ENCODE data around the gene MESD.
A peak's percentile ranks its signal among the peaks of the same experiment; 100 is the strongest.

MESD gene

DNA sequence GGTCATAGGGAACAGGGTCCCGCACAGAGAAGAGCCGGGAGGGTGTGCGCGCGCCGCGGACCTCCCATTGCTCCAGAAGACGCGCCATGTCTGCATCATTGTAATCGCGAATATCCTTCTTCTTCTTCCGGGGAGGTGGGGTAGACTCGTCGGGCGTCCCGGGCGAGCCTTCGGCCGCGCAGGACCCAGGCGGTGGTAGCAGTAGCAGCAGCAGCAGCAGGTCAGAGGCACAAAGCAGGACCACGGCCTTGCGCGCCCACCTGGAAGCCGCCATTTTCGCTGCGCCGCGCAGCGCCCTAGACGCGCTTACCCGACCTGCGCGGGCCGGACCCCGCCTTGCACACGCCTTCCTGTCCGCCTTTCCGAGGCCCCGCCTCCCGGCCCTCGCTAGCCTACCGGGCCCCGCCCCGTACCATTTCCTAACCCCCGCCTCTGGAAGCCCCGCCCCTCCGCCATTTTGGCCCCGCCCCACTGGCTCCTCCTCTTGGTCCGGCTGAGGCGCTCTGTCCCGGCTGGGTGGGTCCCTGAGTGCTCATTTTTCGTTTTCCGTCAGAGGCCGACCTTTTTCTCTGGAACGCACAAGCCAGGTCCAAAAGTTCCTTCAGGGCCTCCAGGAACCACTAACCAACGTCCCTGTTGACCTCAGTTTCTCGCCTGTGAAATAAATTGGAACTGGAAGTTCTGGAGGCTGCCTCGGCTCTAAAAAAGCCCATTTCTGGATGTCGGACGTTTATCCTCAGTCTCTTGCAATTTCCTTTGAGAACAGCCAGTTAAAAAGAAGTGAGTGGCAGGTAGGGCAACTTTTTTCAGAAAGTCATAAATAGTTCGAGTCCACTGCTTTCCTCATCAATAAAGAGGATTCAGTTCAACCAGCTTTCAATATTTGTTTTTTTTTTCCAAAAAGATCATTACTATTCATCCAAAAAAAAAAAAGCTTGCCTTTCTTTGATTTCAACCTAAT is at the start of gene MESD:
Gene MESD, minus strand, starts transcription at position 302 of the 961 bp plus-strand sequence. Its CDS starts 28 bp downstream, at position 274.
- H3K4me3 Mint-ChIP-seq: peak within 1 kb of the TSS; percentile 98
- H3K27ac Mint-ChIP-seq: peak within 1 kb of the TSS; percentile 98
- peaks cover 59% of the 10 kb centered on the region for H3K4me1 Mint-ChIP-seq (ENCODE audit: low read depth)
- H3K27me3 Mint-ChIP-seq: no peaks in the 10 kb centered on the region
- no peaks in the 10 kb centered on the region for H3K9me3 Mint-ChIP-seq
- peaks cover 38% of the 10 kb centered on the region for H3K36me3 Mint-ChIP-seq (ENCODE audit: low read depth)
- DNase-seq: peak; percentile 99

DNA sequence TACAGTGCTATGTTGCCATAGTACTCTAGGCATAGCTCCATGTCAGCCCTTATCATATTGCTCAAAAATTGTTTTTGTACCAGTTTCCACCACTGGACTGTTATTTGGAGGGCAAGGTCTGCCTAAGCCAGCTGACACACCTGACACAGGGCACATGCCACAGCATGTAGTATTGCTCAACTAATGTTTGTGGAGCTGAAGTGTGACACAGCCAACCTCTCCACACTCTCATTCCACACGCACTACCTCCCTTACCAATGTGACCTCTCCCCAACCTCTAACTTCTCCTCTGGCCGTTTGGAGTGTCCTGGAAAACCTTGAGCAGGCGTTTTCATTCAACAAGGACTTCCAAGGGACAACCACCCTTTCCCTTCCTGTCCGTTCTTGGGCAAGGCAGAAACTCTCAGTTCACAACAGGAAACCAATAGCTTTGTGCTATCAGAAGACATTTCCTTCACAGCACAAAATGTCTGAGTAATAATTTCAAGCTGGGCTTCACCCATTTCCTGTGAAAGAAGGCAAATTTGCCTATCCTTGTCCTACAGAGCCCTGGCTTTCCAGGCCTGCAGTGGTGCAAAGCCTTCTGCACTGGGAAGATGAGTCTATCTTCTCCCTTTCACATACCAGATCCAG is 49.5 kb upstream of the MESD start:
- no peak for DNase-seq
- H3K4me3 Mint-ChIP-seq: no peak overlapping the region
- no peaks in the 10 kb centered on the region for H3K36me3 Mint-ChIP-seq (ENCODE audit: low read depth)
- H3K4me1 Mint-ChIP-seq (ENCODE audit: low read depth): peaks cover 9% of the 10 kb centered on the region
- H3K27ac Mint-ChIP-seq: peak overlapping the region; percentile 72
- no peaks in the 10 kb centered on the region for H3K27me3 Mint-ChIP-seq
- H3K9me3 Mint-ChIP-seq: no peaks in the 10 kb centered on the region

DNA sequence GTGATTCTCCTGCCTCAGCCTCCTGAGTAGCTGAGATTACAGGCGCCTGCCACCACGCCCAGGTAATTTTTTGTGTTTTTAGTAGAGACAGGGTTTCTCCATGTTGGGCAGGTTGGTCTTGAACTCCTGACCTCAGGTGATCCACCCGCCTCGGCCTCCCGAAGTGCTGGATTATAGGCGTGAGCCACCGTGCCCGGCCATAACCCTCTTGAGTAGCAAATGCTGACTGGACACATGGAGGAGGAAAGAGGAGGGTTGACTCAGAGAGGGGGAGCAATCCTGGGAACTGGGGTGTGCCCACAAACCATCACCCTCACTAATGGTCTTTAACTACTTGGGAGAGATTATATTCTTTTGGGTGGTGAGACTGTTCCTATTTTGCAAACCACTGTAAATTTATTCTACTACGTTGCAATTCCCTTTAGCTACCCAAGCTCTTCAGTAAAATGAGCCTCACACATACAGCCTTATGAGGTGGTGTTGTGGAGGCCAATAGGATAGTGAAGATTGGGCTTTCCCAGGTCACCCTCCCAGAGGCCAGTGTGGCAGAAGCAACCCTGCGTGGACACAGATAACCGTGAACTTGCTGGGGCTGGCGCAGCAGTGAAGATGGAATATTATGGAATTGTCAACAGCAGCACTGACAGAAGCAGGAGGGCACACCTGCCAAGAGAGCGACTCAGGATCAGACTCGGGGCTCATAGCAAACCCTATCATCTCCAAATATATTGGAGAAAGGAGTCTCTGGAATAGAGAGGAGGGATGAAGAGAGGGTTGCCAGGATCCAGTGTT is 48.5 kb upstream of the MESD start:
- DNase-seq: no peak
- Mint-ChIP-seq H3K4me3 (no peak overlapping the region), H3K4me1 (ENCODE audit: low read depth) (peaks cover 9% of the 10 kb centered on the region), H3K9me3 (no peaks in the 10 kb centered on the region), H3K27ac (no peak overlapping the region), H3K27me3 (no peaks in the 10 kb centered on the region), H3K36me3 (ENCODE audit: low read depth) (no peaks in the 10 kb centered on the region)

DNA sequence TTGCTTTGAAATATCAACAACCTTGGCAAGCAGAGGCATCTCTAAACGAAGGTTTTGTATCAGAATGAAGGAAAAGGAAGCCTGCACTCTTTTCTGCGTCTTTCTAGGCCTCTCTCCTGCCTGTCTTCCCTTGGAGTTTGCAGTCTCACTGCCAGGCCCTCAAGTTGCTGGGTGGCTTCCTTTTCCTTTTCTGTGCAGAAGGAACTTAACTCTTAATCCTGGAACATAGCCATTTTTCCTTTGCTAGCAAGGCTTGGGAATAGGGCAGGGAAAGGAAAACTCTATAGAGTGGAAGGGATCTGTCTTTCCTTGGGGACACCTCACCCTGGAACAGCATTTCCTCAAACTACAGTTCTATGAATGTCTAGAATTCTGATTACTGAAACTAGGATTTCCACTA is 43.9 kb upstream of the MESD start:
- Mint-ChIP-seq H3K27ac (no peak overlapping the region), H3K4me3 (no peak overlapping the region), H3K4me1 (ENCODE audit: low read depth) (peaks cover 17% of the 10 kb centered on the region), H3K9me3 (no peaks in the 10 kb centered on the region), H3K27me3 (no peaks in the 10 kb centered on the region), H3K36me3 (ENCODE audit: low read depth) (no peaks in the 10 kb centered on the region)
- no peak for DNase-seq

DNA sequence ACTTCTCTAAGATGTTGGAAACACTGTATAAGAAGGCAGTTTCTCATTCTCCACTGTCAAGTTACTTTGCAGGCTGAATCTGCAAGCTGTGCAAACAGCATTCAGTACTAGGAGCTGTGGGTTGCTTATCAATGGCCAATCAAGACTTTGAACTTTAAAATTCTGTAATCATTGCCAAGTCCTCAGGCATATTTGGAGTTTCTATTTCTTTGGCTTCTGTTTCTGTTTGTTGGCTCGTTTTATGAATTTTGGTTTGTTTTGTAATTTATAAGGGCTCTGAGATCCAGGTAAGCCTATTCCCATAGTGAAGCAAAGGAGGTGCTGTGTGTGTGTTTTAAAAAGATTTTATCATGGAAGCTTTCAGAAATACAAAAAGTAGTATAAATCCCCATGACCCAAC is 43.2 kb upstream of the MESD start:
- no peak overlapping the region for H3K27ac Mint-ChIP-seq
- peaks cover 17% of the 10 kb centered on the region for H3K4me1 Mint-ChIP-seq (ENCODE audit: low read depth)
- DNase-seq: no peak
- no peak overlapping the region for H3K4me3 Mint-ChIP-seq
- no peaks in the 10 kb centered on the region for H3K36me3 Mint-ChIP-seq (ENCODE audit: low read depth)
- H3K27me3 Mint-ChIP-seq: no peaks in the 10 kb centered on the region
- no peaks in the 10 kb centered on the region for H3K9me3 Mint-ChIP-seq

DNA sequence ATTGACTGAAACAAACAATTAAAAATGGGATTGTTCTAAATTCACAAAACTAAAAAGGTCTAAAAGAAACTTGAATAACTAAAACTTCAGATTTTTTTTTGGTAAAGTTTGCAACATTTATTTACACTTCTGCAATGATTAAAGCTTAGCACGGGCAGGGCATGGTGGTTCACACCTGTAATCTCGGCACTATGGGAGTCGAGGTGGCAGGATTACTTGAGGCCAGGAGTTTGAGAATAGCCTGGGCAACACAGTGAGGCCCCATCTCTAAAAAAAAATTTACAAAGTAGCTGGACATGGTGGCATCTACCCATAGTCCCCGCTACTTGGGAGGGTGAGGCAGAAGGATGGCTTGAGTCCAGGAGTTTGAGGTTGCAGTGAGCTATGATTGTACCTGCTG is 42.7 kb upstream of the MESD start:
- Mint-ChIP-seq H3K27ac (no peak overlapping the region), H3K4me1 (ENCODE audit: low read depth) (peaks cover 17% of the 10 kb centered on the region), H3K9me3 (no peaks in the 10 kb centered on the region), H3K4me3 (no peak overlapping the region), H3K36me3 (ENCODE audit: low read depth) (no peaks in the 10 kb centered on the region), H3K27me3 (no peaks in the 10 kb centered on the region)
- DNase-seq: no peak

DNA sequence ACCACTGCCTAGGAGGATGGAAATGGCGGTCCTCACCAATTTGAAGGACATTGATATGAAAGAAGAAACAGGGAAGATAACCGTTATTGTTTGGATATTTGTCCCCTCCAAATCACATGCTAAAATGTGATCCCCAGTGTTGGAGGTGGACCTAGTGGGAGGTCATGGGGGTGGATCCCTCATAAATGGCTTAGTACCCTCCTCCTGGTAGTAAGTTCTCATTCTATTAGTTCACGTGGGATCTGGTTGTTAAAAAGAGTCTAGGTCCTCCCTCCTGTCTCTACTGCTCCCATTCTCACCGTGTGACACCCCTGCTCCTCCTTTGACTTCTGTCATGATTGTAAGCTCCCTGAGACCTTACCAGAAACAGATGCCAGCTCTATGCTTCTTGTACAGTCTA is 41.6 kb upstream of the MESD start:
- Mint-ChIP-seq H3K27ac (no peak overlapping the region), H3K9me3 (no peaks in the 10 kb centered on the region), H3K27me3 (no peaks in the 10 kb centered on the region), H3K4me1 (ENCODE audit: low read depth) (peaks cover 25% of the 10 kb centered on the region), H3K4me3 (no peak overlapping the region), H3K36me3 (ENCODE audit: low read depth) (no peaks in the 10 kb centered on the region)
- no peak for DNase-seq

DNA sequence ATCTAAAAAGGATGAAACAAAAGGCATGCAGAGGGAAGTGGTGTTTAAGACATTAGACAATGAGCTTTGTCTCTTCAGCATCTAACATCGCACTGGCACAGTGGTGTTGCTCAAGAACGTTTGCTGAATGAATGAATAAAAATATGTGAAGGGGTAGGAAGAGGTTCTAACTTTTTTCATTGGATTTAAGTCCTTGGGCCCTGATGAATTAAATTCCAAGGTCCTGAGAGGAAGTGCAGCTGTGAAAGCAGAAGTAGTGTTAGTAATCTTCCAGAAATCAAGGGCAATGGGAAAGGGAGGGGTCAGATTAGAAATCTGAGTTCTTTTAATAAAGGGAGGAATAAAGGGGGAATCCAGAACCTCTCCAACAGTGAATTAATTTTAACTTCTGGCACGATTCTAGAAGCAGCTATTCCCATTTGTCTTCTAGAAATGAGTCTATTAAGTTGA is 40.7 kb upstream of the MESD start:
- no peaks in the 10 kb centered on the region for H3K36me3 Mint-ChIP-seq (ENCODE audit: low read depth)
- no peak overlapping the region for H3K27ac Mint-ChIP-seq
- DNase-seq: no peak
- H3K27me3 Mint-ChIP-seq: no peaks in the 10 kb centered on the region
- no peaks in the 10 kb centered on the region for H3K9me3 Mint-ChIP-seq
- peaks cover 30% of the 10 kb centered on the region for H3K4me1 Mint-ChIP-seq (ENCODE audit: low read depth)
- no peak overlapping the region for H3K4me3 Mint-ChIP-seq

DNA sequence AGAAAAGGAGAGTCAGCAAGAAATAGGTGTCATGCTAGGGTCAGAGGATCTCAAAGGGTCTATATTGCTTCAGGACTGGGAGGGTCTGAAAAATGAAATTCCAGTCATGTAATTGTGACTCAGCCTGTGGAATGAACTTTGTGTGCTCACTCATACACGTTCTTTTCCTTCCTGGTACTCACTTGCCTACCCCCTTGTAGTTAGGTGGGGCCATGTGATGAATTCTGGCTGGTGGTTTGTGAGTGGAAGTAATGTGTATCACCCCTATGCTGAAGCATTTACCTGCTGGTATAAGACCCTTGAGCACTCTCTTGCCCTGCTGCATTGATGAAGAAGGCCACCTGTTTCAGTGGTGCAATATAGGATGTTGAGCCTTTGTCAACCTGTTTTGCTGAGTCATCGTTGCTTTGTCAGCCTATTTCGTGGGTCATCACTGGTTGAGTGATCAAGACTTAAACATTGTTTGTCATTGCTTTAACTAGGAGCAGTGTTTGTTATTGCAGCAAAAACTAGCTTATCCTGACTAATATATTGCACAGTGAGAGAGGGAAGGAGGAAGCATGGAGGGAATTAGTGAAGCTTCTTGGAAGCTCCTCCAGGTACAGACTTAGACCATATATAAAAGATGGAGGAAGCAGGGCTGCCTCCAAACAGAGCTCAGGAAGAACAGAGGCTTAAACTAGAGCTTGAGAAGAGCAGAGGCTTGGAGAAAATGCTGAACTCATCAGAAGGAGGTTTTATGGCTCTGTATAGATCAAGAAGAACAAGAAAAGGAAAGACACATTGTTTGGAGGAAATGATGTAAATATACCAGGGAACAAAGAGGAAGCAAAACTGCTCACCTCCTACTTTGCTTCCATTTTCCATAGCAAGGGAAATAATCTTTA is 40.0 kb upstream of the MESD start:
- no peaks in the 10 kb centered on the region for H3K36me3 Mint-ChIP-seq (ENCODE audit: low read depth)
- H3K4me3 Mint-ChIP-seq: no peak overlapping the region
- H3K27ac Mint-ChIP-seq: no peak overlapping the region
- H3K4me1 Mint-ChIP-seq (ENCODE audit: low read depth): peaks cover 36% of the 10 kb centered on the region
- H3K9me3 Mint-ChIP-seq: no peaks in the 10 kb centered on the region
- DNase-seq: no peak
- H3K27me3 Mint-ChIP-seq: no peaks in the 10 kb centered on the region

DNA sequence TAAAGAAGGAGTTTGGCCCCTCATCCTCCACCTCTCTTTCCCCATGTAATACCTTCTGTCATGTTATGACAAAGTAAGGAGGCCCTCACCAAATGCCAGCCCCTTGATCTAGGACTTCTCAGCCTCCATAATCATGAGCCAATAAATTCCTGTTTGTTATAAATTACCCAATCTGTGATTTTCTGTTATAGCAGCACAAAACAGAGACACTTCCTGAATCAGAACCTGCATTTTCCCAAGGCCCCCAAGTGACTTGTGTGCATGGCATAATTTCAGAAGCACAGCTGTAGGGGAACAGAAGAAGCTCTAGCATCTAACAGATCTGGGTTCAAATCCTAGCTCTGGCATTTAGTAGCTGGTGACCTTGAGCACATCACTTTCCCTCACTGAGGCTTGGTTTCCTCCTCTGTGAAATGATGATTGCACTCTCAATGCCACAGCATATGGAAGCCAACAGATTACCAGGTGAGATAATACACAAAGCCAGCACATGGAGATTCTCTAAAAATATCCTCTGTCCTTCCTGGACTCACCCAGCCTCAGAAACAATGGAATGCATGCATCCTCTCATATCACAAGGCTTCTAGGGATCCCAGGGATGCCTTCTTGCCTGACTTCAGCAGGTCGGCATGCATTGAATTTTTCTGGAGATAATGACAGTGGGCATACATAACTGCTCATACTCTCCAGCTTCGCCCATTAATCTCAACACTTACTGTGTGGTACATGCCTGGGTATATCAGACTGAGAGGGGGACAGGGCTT is 37.4 kb upstream of the MESD start:
- no peaks in the 10 kb centered on the region for H3K9me3 Mint-ChIP-seq
- no peaks in the 10 kb centered on the region for H3K27me3 Mint-ChIP-seq
- no peak for DNase-seq
- no peak overlapping the region for H3K27ac Mint-ChIP-seq
- H3K4me3 Mint-ChIP-seq: no peak overlapping the region
- no peaks in the 10 kb centered on the region for H3K36me3 Mint-ChIP-seq (ENCODE audit: low read depth)
- H3K4me1 Mint-ChIP-seq (ENCODE audit: low read depth): peaks cover 47% of the 10 kb centered on the region

DNA sequence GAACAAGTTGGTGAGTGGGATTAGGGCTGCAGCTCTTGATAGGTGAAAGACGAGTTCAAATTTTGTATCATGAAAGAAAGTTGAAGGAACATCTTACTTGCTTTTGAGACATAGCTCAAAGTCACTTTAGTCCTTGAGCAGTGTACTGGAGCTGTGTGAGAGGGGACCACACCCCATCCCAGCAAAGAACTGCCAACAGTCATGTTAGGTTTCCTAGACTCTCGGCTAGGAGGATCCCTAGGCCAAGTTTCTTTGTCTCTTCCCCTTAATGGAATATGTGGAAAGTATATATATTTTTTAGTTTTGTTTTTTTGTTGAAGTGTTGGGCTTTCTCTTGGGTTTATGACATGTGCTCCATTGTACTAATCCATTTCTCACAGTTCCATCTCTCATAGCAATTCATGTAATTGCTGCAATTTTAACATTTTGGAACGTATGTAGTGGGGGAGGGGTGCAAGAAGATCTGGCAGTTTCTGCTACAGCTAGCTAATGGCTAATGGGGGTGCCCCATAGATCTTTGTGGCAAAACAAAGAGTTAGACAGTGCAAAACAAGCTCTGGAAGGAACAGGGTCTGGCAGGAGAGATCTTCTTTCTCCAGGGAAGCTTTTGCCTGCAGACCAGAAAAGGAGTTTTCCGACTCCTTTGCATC is 36.2 kb upstream of the MESD start:
- no peaks in the 10 kb centered on the region for H3K36me3 Mint-ChIP-seq (ENCODE audit: low read depth)
- peaks cover 45% of the 10 kb centered on the region for H3K4me1 Mint-ChIP-seq (ENCODE audit: low read depth)
- no peaks in the 10 kb centered on the region for H3K27me3 Mint-ChIP-seq
- no peak for DNase-seq
- H3K4me3 Mint-ChIP-seq: no peak overlapping the region
- no peak overlapping the region for H3K27ac Mint-ChIP-seq
- H3K9me3 Mint-ChIP-seq: no peaks in the 10 kb centered on the region

DNA sequence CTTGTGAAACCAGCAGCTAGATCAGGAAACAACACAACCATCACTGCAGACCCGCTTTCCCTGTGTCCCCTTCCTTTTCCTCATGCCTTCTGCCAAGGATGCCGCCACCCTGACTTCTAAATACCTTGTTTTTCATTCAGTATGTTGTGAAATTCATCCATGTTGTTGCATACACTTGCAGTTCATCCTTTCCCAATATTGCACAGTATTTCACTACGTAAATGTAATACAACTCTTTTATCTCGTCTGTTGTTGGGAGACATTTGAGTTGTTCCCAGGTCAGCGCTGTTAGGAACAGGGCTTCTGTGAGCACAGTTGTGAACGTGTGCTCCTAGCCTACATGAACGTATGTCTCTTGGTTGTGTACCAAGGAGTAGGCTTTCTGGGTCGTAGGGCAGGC is 35.3 kb upstream of the MESD start:
- no peak for DNase-seq
- Mint-ChIP-seq H3K27me3 (no peaks in the 10 kb centered on the region), H3K4me1 (ENCODE audit: low read depth) (peaks cover 47% of the 10 kb centered on the region)

More for the DNA sequence above, 35.3 kb upstream of the MESD start:
- H3K27ac Mint-ChIP-seq: peak overlapping the region; percentile 45
- no peaks in the 10 kb centered on the region for H3K36me3 Mint-ChIP-seq (ENCODE audit: low read depth)
- H3K9me3 Mint-ChIP-seq: no peaks in the 10 kb centered on the region
- no peak overlapping the region for H3K4me3 Mint-ChIP-seq
